ENCODE measurements around the gene OXT. TPM values are rescaled to one million over a fixed set of nuclear protein-coding genes. Genes with fewer than 3 reads are reported as not detected.
A peak's percentile ranks its signal among the peaks of the same experiment; 100 is the strongest.

The OXT gene
- total and polyA plus RNA-seq, 11 donors = 0.67 TPM; not detected in 10

GRCh38 chr20:3031524-3032147 lies 39.8 kb upstream of the OXT start:
- TF ChIP-seq, protein P1, sequence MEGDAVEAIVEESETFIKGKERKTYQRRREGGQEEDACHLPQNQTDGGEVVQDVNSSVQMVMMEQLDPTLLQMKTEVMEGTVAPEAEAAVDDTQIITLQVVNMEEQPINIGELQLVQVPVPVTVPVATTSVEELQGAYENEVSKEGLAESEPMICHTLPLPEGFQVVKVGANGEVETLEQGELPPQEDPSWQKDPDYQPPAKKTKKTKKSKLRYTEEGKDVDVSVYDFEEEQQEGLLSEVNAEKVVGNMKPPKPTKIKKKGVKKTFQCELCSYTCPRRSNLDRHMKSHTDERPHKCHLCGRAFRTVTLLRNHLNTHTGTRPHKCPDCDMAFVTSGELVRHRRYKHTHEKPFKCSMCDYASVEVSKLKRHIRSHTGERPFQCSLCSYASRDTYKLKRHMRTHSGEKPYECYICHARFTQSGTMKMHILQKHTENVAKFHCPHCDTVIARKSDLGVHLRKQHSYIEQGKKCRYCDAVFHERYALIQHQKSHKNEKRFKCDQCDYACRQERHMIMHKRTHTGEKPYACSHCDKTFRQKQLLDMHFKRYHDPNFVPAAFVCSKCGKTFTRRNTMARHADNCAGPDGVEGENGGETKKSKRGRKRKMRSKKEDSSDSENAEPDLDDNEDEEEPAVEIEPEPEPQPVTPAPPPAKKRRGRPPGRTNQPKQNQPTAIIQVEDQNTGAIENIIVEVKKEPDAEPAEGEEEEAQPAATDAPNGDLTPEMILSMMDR (IDR thresholded peaks at IDR 0.05) = no peak
- TF ChIP-seq POLR2A (IDR thresholded peaks at IDR 0.05) = no peak
- Histone ChIP-seq H3K27me3 (no peaks in the 10 kb centered on the region), H3K4me1 (peaks cover 0 to 11% (median 0%) of the 10 kb centered on the region in 12 donors), H3K4me3 (no peak overlapping the region), H3K9me3 (no peaks in the 10 kb centered on the region), H3K27ac (no peak overlapping the region), H3K36me3 (peaks cover 0 to 88% (median 75%) of the 10 kb centered on the region in 9 donors)
- ATAC-seq (no peak), DNase-seq (no peak)
- 94 to 97% (median 96%) methylated on average over 3 of the region's 3 CpGs for WGBS, 4 donors
- intact Hi-C loops (cut with DNase I) = no loop called here

DNA sequence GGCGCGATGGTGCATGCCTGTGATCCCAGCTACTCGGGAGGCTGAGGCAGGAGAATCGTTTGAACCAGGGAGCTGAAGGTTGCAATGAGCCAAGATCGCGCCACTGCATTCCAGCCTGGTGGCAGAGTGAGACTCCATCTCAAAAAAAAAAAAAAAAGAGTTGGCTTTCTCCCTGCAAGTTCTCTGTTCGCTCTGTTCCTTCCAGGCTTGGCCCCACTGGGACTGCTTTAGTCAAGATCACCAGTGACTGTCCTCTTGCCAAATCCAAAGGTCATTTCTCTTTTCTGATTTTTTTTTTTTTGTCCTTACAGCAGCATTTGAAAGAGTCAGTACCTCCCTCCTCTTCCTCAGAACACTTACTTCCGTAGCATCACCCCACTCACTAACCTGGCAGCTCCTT lies 38.8 kb upstream of the OXT start:
- intact Hi-C loops (cut with DNase I) = no loop called here
- WGBS, 4 donors = 53 to 86% (median 85%) methylated on average over 8 of the region's 8 CpGs
- DNase-seq = peak in 3 of 5 donors; percentile 30 to 68 (median 63)

GRCh38 chr20:3037654-3038053 lies 33.8 kb upstream of the OXT start:
- Histone ChIP-seq H3K4me1 (peaks cover 0 to 17% (median 7%) of the 10 kb centered on the region in 12 donors), H3K36me3 (peaks cover 0 to 74% (median 66%) of the 10 kb centered on the region in 9 donors), H3K27ac (no peak overlapping the region), H3K4me3 (no peak overlapping the region), H3K27me3 (no peaks in the 10 kb centered on the region), H3K9me3 (no peaks in the 10 kb centered on the region)
- intact Hi-C loops (cut with DNase I) = no loop called here
- DNase-seq (no peak), ATAC-seq (no peak)
- TF ChIP-seq POLR2A (IDR thresholded peaks at IDR 0.05) = no peak
- TF ChIP-seq, protein P1 (IDR thresholded peaks at IDR 0.05) = no peak
- WGBS, 4 donors = 88 to 93% (median 90%) methylated on average over 3 of the region's 3 CpGs

More for the DNA sequence above, 38.8 kb upstream of the OXT start:
- Histone ChIP-seq H3K4me1 (peaks cover 0 to 11% (median 0%) of the 10 kb centered on the region in 12 donors), H3K4me3 (no peak overlapping the region), H3K9me3 (no peaks in the 10 kb centered on the region), H3K36me3 (peaks cover 0 to 88% (median 75%) of the 10 kb centered on the region in 9 donors), H3K27me3 (no peaks in the 10 kb centered on the region), H3K27ac (peak overlapping the region in 1 of 12 donors; percentile 33)
- TF ChIP-seq, protein P1 (IDR thresholded peaks at IDR 0.05) = no peak
- no peak for TF ChIP-seq POLR2A (IDR thresholded peaks at IDR 0.05)
- ATAC-seq = peak in 3 of 4 donors; percentile 5 to 49 (median 11)

DNA sequence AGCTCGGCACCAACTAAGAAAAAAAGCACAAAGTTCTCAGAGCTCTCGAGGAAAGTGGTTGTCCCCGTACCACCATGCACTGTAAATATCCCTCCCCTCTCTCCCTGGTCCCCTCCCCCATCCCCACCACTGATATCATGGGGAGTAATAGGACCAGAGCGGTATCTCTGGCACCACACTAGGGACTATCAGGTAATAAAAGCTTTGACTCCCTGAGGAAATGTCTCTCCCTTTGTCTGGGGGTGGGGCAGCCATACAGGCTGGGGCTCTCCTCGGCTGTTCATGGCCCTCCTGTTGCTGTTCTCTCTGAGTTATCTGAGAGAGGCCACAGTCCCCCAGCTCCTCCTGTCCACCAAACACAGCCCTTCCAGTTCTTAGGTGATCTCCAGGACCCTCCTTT lies 33.0 kb upstream of the OXT start:
- no peak for ATAC-seq
- intact Hi-C loops (cut with DNase I) = no loop called here
- TF ChIP-seq POLR2A (IDR thresholded peaks at IDR 0.05) = no peak
- TF ChIP-seq, protein P1 (IDR thresholded peaks at IDR 0.05) = no peak
- no peak overlapping the region for H3K27ac ChIP-seq
- peaks cover 0 to 21% (median 9%) of the 10 kb centered on the region in 12 donors for H3K4me1 ChIP-seq
- WGBS, 4 donors = 82 to 89% (median 87%) methylated on average over 5 of the region's 5 CpGs
- peaks cover 0 to 71% (median 60%) of the 10 kb centered on the region in 9 donors for H3K36me3 ChIP-seq
- H3K27me3 ChIP-seq = no peaks in the 10 kb centered on the region
- H3K4me3 ChIP-seq = no peak overlapping the region
- H3K9me3 ChIP-seq = no peaks in the 10 kb centered on the region
- DNase-seq = no peak
